ENCODE measurements around the gene PLAAT4. TPM values are rescaled to one million over a fixed set of nuclear protein-coding genes. Genes with fewer than 3 reads are reported as not detected.

Gene PLAAT4
- total RNA-seq, 2 donors from 2014 or later = 11.3 to 18.2 TPM

GRCh38 chr11:63491636-63492372, 44.8 kb upstream of the PLAAT4 start:
- H3K4me3 ChIP-seq = peak overlapping the region in 1 of 2 donors; percentile 55
- no peaks in the 10 kb centered on the region for H3K36me3 ChIP-seq
- H3K4me1 ChIP-seq = peaks cover 0 to 23% of the 10 kb centered on the region in 2 donors
- TF ChIP-seq, protein P1, sequence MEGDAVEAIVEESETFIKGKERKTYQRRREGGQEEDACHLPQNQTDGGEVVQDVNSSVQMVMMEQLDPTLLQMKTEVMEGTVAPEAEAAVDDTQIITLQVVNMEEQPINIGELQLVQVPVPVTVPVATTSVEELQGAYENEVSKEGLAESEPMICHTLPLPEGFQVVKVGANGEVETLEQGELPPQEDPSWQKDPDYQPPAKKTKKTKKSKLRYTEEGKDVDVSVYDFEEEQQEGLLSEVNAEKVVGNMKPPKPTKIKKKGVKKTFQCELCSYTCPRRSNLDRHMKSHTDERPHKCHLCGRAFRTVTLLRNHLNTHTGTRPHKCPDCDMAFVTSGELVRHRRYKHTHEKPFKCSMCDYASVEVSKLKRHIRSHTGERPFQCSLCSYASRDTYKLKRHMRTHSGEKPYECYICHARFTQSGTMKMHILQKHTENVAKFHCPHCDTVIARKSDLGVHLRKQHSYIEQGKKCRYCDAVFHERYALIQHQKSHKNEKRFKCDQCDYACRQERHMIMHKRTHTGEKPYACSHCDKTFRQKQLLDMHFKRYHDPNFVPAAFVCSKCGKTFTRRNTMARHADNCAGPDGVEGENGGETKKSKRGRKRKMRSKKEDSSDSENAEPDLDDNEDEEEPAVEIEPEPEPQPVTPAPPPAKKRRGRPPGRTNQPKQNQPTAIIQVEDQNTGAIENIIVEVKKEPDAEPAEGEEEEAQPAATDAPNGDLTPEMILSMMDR (IDR thresholded peaks at IDR 0.05) = no peak
- peak overlapping the region in 1 of 2 donors; percentile 62 for H3K27ac ChIP-seq
- DNase-seq (ENCODE audit: low spot score) = no peak
- H3K9me3 ChIP-seq = no peaks in the 10 kb centered on the region
- H3K27me3 ChIP-seq = no peaks in the 10 kb centered on the region

- Histone ChIP-seq H3K36me3 (no peaks in the 10 kb centered on the region), H3K27ac (no peak overlapping the region), H3K4me1 (peaks cover 0 to 23% of the 10 kb centered on the region in 2 donors), H3K4me3 (no peak overlapping the region), H3K27me3 (no peaks in the 10 kb centered on the region), H3K9me3 (no peaks in the 10 kb centered on the region)
- TF ChIP-seq, protein P1 (IDR thresholded peaks at IDR 0.05) = no peak
- DNase-seq (ENCODE audit: low spot score) = no peak
These were observed 44.2 kb upstream of the PLAAT4 start for GRCh38 chr11:63492441-63492840.

- TF ChIP-seq, protein P1 (IDR thresholded peaks at IDR 0.05) = no peak
- H3K9me3 ChIP-seq = no peaks in the 10 kb centered on the region
- DNase-seq (ENCODE audit: low spot score) = no peak
- no peaks in the 10 kb centered on the region for H3K36me3 ChIP-seq
- H3K4me3 ChIP-seq = no peak overlapping the region
- H3K4me1 ChIP-seq = peaks cover 0 to 23% of the 10 kb centered on the region in 2 donors
- no peaks in the 10 kb centered on the region for H3K27me3 ChIP-seq
- no peak overlapping the region for H3K27ac ChIP-seq
These were observed 43.5 kb upstream of the PLAAT4 start for GRCh38 chr11:63493127-63493526.

DNA sequence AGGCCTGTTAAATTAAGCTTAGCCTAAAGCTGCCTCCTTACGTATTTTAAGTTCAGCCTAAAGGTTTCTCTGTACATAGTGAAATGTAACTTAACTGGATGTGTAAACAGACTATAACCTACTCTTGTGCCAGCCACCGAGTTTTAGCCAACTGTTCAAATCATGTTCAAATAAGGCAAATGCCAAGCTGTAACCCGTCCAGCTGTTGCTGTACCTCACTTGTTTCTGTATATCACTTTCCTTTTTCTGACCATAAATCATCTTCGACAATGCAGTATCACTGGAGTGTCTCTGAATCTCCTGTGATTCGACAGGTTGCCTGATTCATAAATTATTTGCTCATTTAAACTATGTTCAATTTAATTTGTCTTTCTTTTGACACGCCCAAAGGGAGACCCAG, 41.6 kb upstream of the PLAAT4 start:
- TF ChIP-seq, protein P1 (IDR thresholded peaks at IDR 0.05) = no peak
- no peak overlapping the region for H3K4me3 ChIP-seq
- no peak overlapping the region for H3K27ac ChIP-seq
- DNase-seq (ENCODE audit: low spot score) = no peak
- H3K36me3 ChIP-seq = no peaks in the 10 kb centered on the region
- no peaks in the 10 kb centered on the region for H3K27me3 ChIP-seq
- H3K4me1 ChIP-seq = peaks cover 0 to 19% of the 10 kb centered on the region in 2 donors
- peaks cover 0 to under 1% of the 10 kb centered on the region in 2 donors for H3K9me3 ChIP-seq

GRCh38 chr11:63499874-63500273, 36.7 kb upstream of the PLAAT4 start:
- H3K27me3 ChIP-seq = no peaks in the 10 kb centered on the region
- H3K4me1 ChIP-seq = peaks cover 0 to 4% of the 10 kb centered on the region in 2 donors
- H3K9me3 ChIP-seq = peaks cover 0 to 6% of the 10 kb centered on the region in 2 donors
- DNase-seq (ENCODE audit: low spot score) = no peak
- H3K27ac ChIP-seq = no peak overlapping the region
- TF ChIP-seq, protein P1 (IDR thresholded peaks at IDR 0.05) = no peak
- H3K36me3 ChIP-seq = no peaks in the 10 kb centered on the region
- H3K4me3 ChIP-seq = no peak overlapping the region
